Fibroblast of skin of back (primary cell): Measurements from ENCODE around the gene MPHOSPH10.
"Not testable (repeated sequence)": the region's sequence is repeated elsewhere in the genome, so short reads cannot be mapped to it uniquely, and the experiment has no call there.

ENCODE experiments used
- DNase-seq: peaks from one replicate; pipeline ENCODE4 v3.0.0-alpha.2; 2013

Gene MPHOSPH10

GRCh38 chr2:71125506-71126294 is 4.7 kb upstream of the MPHOSPH10 start:
- DNase-seq, result no peak

GRCh38 chr2:71126957-71127356 is 3.5 kb upstream of the MPHOSPH10 start:
- DNase-seq, result no peak

- peak; percentile 20 for DNase-seq
Observed at GRCh38 chr2:71129114-71129901, 1.1 kb upstream of the MPHOSPH10 start.

GRCh38 chr2:71129902-71130151 is 607 bp upstream of the MPHOSPH10 start:
- DNase-seq, result no peak

- peak; percentile 11 for DNase-seq
Observed at GRCh38 chr2:71130905-71131244, 441 bp downstream of the MPHOSPH10 start.

- not testable (repeated sequence) for DNase-seq
Observed at GRCh38 chr2:71131387-71132166, 1.1 kb downstream of the MPHOSPH10 start.

GRCh38 chr2:71133603-71134002 is 3.2 kb downstream of the MPHOSPH10 start:
- DNase-seq, result no peak

GRCh38 chr2:71136174-71136573 is 5.7 kb downstream of the MPHOSPH10 start:
- no peak for DNase-seq

- DNase-seq, result no peak
Observed at GRCh38 chr2:71143782-71144181, 13.3 kb downstream of the MPHOSPH10 start.

- no peak for DNase-seq
Observed at GRCh38 chr2:71148506-71149063, 18.2 kb downstream of the MPHOSPH10 start.

- no peak for DNase-seq
Observed at GRCh38 chr2:71150082-71150816, 19.8 kb downstream of the MPHOSPH10 start.

GRCh38 chr2:71151620-71152019 is 21.2 kb downstream of the MPHOSPH10 start:
- DNase-seq, result no peak

GRCh38 chr2:71153585-71154224 is 23.3 kb downstream of the MPHOSPH10 start:
- no peak for DNase-seq

- DNase-seq, result no peak
Observed at GRCh38 chr2:71154279-71154678, 23.8 kb downstream of the MPHOSPH10 start.

GRCh38 chr2:71154798-71155197 is 24.4 kb downstream of the MPHOSPH10 start:
- no peak for DNase-seq

GRCh38 chr2:71155846-71156245 is 25.4 kb downstream of the MPHOSPH10 start:
- DNase-seq, result no peak

GRCh38 chr2:71156573-71156972 is 26.1 kb downstream of the MPHOSPH10 start:
- DNase-seq, result peak; percentile 37

- DNase-seq, result peak; percentile 33
Observed at GRCh38 chr2:71157124-71157793, 26.8 kb downstream of the MPHOSPH10 start.

GRCh38 chr2:71166812-71167211 is 36.4 kb downstream of the MPHOSPH10 start:
- DNase-seq, result no peak

- no peak for DNase-seq
Observed at GRCh38 chr2:71173096-71173495, 42.7 kb downstream of the MPHOSPH10 start.

- DNase-seq, result no peak
Observed at GRCh38 chr2:71174207-71174606, 43.8 kb downstream of the MPHOSPH10 start.
